ENCODE measurements around the gene UNC119.

DNA sequence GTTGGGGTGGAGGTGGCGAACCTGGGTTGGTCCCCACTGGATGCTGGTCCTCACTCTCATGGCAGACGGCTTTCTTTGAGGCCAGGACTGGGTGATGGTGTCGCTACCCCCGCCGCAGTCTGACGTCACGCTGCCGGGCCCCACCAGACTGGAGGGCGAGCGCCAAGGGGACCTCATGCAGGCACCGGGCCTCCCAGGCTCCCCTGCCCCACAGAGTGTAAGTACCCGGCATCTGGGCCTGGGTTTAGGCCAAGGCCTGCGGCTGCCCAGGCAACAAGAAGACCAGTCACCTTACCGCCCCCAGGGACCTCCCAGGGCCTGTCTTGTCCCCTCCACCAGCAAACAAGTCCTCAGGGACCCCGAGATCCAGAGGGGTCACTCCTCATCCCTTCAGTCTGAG lies 28.5 kb downstream of the UNC119 start:
- TF ChIP-seq STAT1 (IDR thresholded peaks at IDR 0.05; ENCODE audit: unreplicated experiment): no peak
- no peak for TF ChIP-seq ZNF114 (CRISPR knock-in tag; IDR thresholded peaks at IDR 0.05)
- TF ChIP-seq CREB1 (CRISPR knock-in tag; IDR thresholded peaks at IDR 0.05; ENCODE audit: low read depth): no peak

All from GM23338 (cell line).